Fibroblast of villous mesenchyme (primary cell): ENCODE data around the gene CDC42BPB. TPM values are rescaled to one million over a fixed set of nuclear protein-coding genes. Genes with fewer than 3 reads are reported as not detected.

Source experiments
- DNase-seq: peaks from one replicate; pipeline ENCODE4 v3.0.0-alpha.2; 2010; ENCODE audit warnings: low read depth
- H3K4me3 ChIP-seq: 2 replicates; pipeline ENCODE4 v1.5.1; 2011; ENCODE audit warnings: low read depth, mild to moderate bottlenecking, low read length
- total RNA-seq: library from RNA; depleted of rRNA; stranded (reverse); fragments of >200 nt; gene quantifications from 2 replicates; pipeline ENCODE4 v1.2.3, GENCODE V29; 2012
- TF ChIP-seq, protein P1 (sequence below): IDR thresholded peaks from 2 replicates; pipeline ENCODE4 v1.5.1; 2012; ENCODE audit warnings: low read depth, mild to moderate bottlenecking, low read length; ENCODE audit not compliant: insufficient read depth

The CDC42BPB gene
- total RNA-seq, 1 donor = 122 TPM

- H3K4me3 ChIP-seq = no peak overlapping the region
- DNase-seq = no peak
- TF ChIP-seq, protein P1, sequence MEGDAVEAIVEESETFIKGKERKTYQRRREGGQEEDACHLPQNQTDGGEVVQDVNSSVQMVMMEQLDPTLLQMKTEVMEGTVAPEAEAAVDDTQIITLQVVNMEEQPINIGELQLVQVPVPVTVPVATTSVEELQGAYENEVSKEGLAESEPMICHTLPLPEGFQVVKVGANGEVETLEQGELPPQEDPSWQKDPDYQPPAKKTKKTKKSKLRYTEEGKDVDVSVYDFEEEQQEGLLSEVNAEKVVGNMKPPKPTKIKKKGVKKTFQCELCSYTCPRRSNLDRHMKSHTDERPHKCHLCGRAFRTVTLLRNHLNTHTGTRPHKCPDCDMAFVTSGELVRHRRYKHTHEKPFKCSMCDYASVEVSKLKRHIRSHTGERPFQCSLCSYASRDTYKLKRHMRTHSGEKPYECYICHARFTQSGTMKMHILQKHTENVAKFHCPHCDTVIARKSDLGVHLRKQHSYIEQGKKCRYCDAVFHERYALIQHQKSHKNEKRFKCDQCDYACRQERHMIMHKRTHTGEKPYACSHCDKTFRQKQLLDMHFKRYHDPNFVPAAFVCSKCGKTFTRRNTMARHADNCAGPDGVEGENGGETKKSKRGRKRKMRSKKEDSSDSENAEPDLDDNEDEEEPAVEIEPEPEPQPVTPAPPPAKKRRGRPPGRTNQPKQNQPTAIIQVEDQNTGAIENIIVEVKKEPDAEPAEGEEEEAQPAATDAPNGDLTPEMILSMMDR = no peak
These were observed 98.9 kb downstream of the CDC42BPB start for GRCh38 chr14:102958461-102958860.

GRCh38 chr14:102957222-102957621, 100.1 kb downstream of the CDC42BPB start:
- TF ChIP-seq, protein P1 = no peak
- H3K4me3 ChIP-seq = no peak overlapping the region
- DNase-seq = no peak

DNA sequence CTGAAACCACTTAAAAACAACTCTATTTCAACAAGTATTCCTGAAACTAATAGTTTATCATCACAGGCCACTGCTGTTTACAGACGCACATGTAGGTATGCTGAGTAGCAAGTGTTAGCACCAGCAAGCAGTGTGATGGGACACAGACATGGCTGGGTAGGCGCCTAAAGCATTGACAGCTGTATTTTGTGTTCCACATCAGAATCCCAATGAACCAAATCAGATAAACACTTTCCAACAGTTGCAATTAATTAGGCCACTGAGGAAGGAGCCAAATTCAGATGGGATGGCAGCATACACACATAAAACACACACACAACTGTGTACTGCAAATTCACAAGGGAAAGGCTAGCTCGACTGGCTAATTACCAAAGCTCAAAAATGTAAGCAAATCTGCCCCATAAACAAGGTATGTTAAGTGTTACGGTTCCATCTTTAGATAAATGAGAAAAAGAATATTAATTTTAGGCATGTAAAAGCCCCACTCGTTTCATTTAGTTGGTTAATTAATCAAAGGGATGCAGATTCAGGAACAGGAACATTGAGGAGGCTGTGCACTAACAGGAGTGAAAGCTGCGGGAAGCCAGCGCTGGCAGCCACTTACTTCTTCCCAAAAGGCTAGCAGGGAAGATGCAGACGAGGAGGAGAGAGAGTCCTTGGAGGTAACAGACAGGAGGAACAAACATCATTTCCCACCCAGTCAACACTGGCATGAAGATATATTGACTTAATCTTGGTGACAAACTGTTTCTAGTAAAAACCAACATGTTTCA, 101.5 kb downstream of the CDC42BPB start:
- TF ChIP-seq, protein P1 = no peak
- peak; percentile 24 for DNase-seq
- no peak overlapping the region for H3K4me3 ChIP-seq

DNA sequence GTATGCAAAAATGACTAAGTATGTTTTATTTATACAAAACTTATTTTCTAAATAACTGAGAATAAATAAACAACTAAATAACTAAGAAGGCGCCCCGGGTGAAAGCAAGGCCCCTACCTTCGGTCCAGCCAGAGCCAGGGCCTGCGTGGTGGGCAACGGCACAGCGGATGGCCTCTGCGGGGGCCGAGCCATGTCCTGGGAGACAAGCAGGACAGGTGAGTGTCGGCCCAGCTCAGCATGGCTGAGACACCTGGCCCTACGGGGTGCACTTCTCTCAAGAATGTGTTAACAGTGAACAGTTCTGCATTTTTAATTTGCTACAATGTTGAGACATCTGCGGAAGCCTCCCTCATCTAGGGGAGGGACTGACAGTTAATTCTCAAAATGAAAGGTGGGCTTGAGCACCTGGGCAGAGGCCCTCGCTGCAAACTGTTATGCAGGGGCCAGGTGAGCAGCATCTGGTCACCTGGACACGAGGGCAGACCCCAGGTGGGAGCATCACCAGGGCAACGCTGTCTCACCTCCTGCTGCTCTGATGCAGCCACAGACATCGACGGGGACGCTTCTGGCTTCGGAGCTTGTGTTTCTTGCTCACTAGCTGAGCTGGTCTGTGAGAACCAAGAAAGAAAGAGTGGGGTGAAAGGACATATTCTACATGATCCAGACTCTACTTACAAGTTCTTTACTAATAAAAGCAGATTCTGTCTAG, 103.1 kb downstream of the CDC42BPB start:
- TF ChIP-seq, protein P1 = no peak

DNA sequence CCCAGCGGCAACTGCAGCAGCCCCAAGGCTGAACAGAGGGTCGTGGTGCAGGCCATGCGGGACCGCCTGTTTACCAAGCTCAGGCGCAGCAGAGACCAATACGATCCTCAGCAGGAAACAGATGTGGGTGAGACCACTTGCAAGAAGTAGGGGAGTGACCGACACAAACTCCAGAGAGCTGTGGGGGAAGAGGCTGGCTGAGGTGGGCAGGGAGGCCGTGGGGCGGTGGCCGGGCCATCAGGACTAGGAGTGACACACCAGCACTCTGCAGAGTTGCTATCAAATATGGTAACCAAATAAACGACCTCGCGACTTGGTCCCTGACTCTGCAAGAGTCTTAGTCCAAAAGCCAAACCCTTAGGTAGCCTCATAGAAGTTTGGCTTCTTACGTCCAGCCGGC, 104.2 kb downstream of the CDC42BPB start:
- TF ChIP-seq, protein P1 = no peak
- H3K4me3 ChIP-seq = no peak overlapping the region
- no peak for DNase-seq

More for the DNA sequence above, 103.1 kb downstream of the CDC42BPB start:
- DNase-seq = no peak
- no peak overlapping the region for H3K4me3 ChIP-seq

DNA sequence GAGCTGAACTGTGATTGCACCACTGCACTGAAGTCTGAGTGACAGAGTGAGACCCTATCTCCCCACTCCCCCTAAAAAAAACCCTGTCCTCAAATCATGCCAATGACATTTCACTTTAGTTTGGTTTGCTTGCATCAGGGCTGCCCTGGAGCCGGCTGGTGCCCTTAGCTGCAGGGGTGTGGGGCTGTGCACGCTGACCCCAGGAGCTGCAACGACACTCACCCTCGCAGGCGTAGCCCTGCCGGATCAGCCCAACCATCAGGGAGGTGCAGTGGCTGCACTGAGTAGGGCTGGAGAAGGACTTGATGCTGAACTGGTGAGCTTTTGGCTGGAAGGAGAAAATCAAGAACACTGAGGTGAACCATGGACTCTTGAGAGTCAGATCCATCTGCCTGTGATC, 105.1 kb downstream of the CDC42BPB start:
- no peak for DNase-seq
- TF ChIP-seq, protein P1 = no peak
- no peak overlapping the region for H3K4me3 ChIP-seq
